Epithelial cell of esophagus (primary cell): ENCODE results near the gene TFB1M.
A peak's percentile ranks its signal among the peaks of the same experiment; 100 is the strongest.

Source experiments
- DNase-seq: peaks from one replicate; pipeline ENCODE4 v3.0.0; 2010; ENCODE audit warnings: low read depth
- H3K4me3 ChIP-seq: 2 replicates; pipeline ENCODE4 v1.5.1; 2011; ENCODE audit warnings: mild to moderate bottlenecking, low read length, control low read depth
- TF ChIP-seq, protein P1 (sequence below): IDR thresholded peaks from 2 replicates; pipeline ENCODE4 v1.5.1; 2011; ENCODE audit warnings: low read depth, mild to moderate bottlenecking, low read length, control low read depth, inconsistent platforms; ENCODE audit not compliant: insufficient read depth; ENCODE audit errors: missing control alignments

The TFB1M gene

GRCh38 chr6:155263373-155264063 lies 50.8 kb downstream of the TFB1M start, which contains the start of gene CLDN20:
TSS of gene CLDN20 (plus strand) at chr6:155264013. CDS start at chr6:155275720, 11,707 bp downstream.
- TF ChIP-seq, protein P1, sequence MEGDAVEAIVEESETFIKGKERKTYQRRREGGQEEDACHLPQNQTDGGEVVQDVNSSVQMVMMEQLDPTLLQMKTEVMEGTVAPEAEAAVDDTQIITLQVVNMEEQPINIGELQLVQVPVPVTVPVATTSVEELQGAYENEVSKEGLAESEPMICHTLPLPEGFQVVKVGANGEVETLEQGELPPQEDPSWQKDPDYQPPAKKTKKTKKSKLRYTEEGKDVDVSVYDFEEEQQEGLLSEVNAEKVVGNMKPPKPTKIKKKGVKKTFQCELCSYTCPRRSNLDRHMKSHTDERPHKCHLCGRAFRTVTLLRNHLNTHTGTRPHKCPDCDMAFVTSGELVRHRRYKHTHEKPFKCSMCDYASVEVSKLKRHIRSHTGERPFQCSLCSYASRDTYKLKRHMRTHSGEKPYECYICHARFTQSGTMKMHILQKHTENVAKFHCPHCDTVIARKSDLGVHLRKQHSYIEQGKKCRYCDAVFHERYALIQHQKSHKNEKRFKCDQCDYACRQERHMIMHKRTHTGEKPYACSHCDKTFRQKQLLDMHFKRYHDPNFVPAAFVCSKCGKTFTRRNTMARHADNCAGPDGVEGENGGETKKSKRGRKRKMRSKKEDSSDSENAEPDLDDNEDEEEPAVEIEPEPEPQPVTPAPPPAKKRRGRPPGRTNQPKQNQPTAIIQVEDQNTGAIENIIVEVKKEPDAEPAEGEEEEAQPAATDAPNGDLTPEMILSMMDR, result no peak
- no peak for DNase-seq
- no peak within 1 kb of the TSS for H3K4me3 ChIP-seq

GRCh38 chr6:155262655-155263054 lies 51.6 kb downstream of the TFB1M start:
- TF ChIP-seq, protein P1, result no peak
- no peak overlapping the region for H3K4me3 ChIP-seq
- DNase-seq, result no peak

DNA sequence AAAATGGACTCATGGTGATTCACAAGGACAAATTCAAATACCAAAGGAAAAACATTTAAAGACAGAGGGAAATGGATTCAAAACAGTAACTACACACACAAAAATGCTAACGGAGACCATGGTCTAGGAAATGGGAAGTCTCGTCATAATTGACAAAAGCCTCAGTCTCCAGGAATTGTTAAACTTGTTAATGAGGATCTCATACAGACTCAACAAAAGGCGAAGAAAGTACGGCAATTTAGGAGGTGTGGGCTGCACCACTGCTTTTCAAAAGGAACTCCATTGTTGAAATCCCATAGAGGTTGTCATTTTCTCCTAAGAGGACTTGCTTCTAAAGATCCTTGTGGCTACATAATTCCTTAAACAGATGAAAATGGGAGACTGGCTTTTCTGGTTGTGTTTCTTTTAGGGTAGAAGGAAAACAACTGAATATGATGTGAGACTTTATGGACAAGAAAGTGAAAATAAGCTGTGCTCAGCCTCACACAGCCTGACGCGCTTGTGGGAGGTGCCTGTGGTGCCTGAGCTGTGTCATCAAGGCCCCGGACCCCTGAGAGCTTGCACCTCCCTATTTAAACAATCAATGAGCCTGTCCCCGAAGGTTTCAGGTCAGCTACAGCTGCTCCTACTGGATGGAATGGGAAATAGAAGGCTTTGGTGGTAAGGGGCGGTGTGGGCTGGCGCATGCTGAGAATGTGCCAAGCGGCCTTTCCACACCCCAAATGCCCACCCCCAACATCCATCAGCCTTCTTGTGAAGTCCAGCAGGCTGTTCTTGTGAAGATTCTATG lies 53.0 kb downstream of the TFB1M start:
- no peak for DNase-seq
- no peak overlapping the region for H3K4me3 ChIP-seq
- TF ChIP-seq, protein P1, result peak; percentile 14

- TF ChIP-seq, protein P1, result no peak
- H3K4me3 ChIP-seq, result no peak overlapping the region
- DNase-seq, result no peak
Observed at GRCh38 chr6:155260686-155261085, 53.6 kb downstream of the TFB1M start.

DNA sequence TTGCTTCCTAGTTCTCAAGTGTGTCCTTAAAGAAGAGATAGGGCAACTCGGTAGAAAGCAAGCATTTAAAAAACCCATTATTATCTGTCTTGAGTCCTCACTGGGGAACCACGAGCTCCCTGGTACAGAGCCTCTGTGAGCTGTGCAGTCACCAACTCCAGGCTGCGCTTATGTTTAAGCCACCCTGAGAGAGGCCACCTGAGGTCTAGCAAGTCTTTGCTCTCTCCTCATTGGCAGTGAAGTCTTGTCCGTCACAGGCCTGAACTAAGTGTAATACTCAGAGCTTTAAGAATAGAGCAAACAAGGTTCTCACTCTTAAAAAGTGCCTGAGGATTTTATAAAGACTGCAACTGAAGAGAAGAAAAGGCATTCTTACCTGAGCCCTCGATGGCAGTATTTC lies 54.4 kb downstream of the TFB1M start:
- H3K4me3 ChIP-seq, result no peak overlapping the region
- no peak for DNase-seq
- TF ChIP-seq, protein P1, result no peak

DNA sequence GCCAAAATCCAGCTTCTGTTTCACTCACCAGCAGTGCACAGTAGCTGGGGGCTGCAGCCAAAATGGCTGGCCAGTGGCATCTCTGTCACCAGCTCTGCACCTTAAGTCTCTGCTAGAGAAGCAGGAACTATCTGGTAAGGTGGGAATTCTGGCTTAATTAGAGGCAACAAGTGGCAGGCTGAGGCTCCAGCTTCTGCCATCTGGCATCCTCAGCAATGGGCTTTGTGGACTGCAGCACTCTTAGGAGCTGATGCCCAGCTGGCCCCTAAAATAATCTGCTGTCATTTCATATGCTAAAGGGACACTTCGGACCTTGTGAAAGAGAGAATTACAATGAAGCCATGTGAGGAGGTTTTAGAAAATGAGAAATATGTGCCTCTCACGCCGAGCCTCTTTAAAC lies 55.1 kb downstream of the TFB1M start:
- DNase-seq, result no peak
- TF ChIP-seq, protein P1, result no peak

More for the DNA sequence above, 55.1 kb downstream of the TFB1M start:
- no peak overlapping the region for H3K4me3 ChIP-seq
